Pulmonary artery endothelial cell (primary cell): ENCODE measurements around the gene MRPL24. TPM values are rescaled to one million over a fixed set of nuclear protein-coding genes. Genes with fewer than 3 reads are reported as not detected.
"Not testable (repeated sequence)": the region's sequence is repeated elsewhere in the genome, so short reads cannot be mapped to it uniquely, and the experiment has no call there.

ENCODE experiments used
- DNase-seq: peaks from one replicate; pipeline ENCODE4 v3.0.0-alpha.2; 2011; ENCODE audit warnings: low read depth, low spot score
- total RNA-seq: library from RNA; depleted of rRNA; stranded (reverse); fragments of >200 nt; gene quantifications from 2 replicates; pipeline ENCODE4 v1.2.3, GENCODE V29; 2014

The MRPL24 gene
- 56.2 and 66.9 TPM in 2 replicates for total RNA-seq

- peak; percentile 99 for DNase-seq
Observed at GRCh38 chr1:156740741-156741480, at the start of gene MRPL24. MRPL24 (minus strand) TSS chr1:156741088; CDS start chr1:156738704, 2,384 bp downstream.

GRCh38 chr1:156789621-156790318 lies 48.9 kb upstream of the MRPL24 start:
- no peak for DNase-seq

DNA sequence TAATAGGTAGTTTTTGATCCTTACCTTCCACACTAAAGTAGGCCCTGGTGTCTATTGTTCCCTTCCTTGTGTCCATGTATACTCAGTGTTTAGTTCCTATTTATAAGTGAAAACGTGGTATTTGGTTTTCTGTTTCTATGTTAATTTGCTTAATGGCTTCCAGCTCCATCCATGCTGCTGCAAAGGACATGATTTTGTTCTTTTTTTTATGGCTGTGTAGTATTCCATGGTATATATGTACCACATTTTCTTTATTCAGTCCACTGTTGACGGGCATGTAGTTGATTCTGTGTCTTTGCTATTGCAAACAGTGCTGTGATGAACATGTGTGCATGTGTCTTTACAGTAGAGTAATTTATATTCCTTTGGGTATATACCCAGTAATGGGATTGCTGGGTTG lies 47.2 kb upstream of the MRPL24 start:
- no peak for DNase-seq

- no peak for DNase-seq
Observed at GRCh38 chr1:156786640-156787039, 45.8 kb upstream of the MRPL24 start.

GRCh38 chr1:156785458-156785857 lies 44.6 kb upstream of the MRPL24 start:
- DNase-seq = no peak

DNA sequence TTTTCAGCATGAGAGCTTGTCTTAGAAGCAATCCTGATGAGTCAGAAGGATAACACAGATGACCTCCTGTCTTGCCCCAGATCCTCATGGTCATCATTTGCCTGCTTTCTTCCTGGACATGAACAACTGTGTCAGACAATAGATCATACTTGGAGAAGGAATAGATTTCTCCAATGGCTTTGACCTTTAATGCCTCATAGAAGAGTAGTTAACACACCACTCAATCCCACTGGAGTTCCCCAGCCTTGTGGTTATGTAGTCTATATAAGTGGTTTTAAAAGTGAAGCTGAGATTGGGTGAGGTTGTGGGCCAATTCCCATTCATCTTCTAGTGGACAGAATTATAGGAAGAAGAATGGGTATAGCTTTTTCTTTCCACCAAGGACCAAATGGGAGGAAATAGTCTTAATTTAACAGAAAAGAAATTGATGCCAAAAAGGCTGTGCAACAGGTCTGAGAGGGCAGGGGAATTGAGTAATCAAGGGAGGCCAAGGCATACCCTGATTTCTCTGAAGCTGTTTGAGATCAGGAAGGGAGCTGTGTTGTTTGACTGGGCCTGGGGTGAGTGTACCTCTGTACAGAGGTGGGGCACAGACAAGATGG lies 40.8 kb upstream of the MRPL24 start:
- DNase-seq = no peak

GRCh38 chr1:156777573-156777972 lies 36.7 kb upstream of the MRPL24 start:
- DNase-seq = no peak

DNA sequence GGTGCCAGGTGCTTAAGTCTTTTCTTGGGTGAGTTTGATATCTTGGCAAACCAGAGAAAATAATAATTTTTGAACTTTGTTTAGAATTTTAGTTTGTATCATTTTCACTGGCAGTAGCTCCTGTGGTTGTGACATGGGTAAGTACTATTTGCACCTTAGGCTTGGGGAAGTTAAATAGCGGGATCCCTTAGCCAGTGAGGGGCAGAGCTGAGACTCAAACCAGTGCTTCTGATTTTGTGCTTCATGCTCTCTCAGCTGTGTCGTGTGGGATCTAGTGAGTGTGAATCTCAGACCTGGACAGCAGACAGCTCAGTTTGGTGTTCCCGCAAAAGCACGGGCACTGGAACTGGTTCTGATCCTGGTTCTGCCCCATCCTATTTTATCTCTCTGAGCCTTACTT lies 36.1 kb upstream of the MRPL24 start:
- no peak for DNase-seq

DNA sequence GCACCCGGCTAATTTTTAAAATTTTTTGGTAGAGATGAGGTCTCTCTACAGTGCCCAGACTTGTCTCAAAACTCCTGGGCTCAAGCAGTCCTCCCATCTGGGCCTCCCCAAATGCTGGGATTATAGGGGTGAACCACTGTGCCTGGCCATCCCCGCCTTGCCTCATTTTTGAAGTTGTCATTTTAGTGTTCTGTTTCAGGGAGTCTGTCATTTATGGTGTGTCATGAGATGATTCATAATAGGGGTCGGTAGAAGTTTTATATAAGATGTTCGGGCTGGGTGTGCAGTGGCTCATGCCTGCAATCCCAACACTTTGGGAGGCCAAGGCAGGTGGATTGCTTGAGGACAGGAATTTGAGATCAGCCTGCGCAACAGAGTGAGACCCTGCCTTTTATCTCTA lies 34.9 kb upstream of the MRPL24 start:
- no peak for DNase-seq

DNA sequence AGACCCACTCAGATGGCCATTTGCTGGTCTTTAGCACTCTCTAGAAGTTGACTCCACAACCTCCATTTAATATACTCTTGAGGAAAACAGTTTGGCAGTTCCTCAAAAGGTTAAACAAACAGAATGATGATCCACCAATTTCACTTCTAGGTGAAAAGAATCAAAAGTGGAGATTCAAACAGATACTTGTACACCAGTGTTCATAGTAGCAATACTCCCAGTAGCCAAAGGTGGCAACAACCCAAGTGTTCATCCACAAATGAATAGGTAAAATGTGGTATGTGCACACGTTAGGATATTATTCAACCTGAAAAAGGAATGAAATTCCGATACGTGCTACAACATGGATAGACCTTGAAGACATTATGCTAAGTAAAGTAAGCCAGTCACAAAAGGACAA lies 32.7 kb upstream of the MRPL24 start:
- DNase-seq = no peak

- DNase-seq = no peak
Observed at GRCh38 chr1:156772728-156773497, 32.0 kb upstream of the MRPL24 start.

DNA sequence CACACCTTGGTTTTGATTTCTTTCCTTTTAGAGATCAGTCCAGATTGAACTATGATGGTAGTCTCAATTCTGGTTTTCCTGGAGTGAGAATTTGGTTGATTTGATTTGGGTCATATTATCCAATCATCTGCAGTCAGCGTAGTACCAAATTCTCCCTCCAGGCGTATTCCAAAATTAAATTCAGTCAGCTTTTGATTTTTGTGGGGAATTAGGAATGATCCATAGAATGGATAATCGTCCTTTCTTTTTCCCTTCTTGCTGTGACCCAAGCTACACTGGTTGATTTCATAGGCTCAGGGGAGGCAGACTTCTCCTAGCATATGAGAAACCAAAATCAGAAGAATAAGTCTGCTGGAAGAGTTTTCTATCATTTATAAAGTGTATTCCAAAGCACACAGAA lies 31.3 kb upstream of the MRPL24 start:
- DNase-seq = no peak

GRCh38 chr1:156768610-156769295 lies 27.9 kb upstream of the MRPL24 start:
- DNase-seq = no peak

DNA sequence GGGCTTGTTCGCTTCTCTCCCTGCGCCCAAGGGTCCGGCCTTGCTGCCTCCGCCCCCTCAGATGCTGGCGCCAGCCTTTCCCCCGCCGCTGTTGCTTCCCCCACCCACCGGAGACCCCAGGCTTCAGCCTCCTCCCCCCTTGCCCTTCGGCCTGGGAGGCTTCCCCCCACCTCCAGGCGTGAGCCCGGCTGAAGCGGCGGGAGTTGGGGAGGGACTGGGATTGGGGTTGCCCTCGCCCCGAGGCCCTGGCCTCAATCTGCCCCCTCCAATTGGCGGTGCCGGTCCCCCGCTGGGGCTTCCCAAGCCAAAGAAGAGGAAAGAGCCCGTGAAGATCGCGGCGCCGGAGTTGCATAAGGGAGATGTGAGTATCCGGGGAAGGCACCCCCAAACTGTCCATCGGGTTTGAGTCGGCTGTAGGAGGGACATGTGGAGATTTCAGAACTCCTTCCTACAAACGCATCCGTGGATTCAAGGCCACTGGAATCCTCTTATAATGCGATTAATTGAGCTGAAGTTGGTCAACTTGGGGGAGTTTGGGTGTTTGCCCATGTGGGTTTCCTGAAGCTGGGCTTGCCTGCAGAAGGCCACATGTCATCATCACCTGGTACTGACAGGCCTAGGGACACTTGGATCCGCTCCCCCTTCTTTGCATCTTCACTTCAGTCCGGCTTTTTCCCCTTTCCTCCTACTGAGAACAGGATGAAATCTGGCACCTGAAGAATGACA lies 27.2 kb upstream of the MRPL24 start:
- no peak for DNase-seq

DNA sequence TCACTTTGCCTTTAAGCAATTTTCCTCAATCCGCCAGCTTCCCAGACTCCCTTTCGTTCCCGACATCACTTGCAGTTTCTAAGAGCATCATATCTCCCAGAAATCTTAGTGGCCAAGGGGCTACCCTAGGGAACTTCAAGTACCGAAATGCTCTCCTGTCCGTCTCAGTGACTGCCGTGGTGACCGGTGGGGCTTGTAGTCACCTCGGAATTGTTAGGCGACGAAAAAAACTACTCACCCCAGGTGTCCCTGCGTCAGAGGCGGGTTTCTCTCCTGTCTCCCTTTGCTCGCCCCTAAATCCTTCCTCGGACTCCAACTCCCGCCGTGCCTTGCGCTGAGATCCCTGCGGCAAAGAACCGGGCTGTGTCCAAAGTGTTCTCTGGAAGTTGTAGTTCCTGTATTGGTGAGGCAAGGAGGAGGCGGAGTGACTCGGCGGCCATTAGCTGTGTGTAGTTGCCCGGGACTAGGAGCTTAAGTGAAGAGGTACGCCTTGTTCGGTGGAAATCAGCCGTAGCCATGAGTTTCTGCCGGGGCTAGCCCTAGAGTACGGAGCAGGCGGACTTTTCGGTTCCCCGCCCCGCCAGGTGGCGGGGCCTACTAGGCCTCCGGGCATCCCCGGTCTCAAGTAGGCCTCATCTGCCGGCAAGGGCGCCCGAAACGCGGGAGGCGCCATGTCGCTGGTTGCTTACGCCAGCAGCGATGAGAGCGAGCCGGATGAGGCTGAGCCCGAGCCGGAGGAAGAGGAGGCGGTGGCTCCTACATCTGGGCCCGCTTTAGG lies 26.4 kb upstream of the MRPL24 start, which contains the start of gene PRCC:
PRCC (plus strand) TSS at position 435 of the 778 bp plus-strand sequence; CDS start at position 672, 237 bp downstream.
- peak; percentile 100 for DNase-seq

DNA sequence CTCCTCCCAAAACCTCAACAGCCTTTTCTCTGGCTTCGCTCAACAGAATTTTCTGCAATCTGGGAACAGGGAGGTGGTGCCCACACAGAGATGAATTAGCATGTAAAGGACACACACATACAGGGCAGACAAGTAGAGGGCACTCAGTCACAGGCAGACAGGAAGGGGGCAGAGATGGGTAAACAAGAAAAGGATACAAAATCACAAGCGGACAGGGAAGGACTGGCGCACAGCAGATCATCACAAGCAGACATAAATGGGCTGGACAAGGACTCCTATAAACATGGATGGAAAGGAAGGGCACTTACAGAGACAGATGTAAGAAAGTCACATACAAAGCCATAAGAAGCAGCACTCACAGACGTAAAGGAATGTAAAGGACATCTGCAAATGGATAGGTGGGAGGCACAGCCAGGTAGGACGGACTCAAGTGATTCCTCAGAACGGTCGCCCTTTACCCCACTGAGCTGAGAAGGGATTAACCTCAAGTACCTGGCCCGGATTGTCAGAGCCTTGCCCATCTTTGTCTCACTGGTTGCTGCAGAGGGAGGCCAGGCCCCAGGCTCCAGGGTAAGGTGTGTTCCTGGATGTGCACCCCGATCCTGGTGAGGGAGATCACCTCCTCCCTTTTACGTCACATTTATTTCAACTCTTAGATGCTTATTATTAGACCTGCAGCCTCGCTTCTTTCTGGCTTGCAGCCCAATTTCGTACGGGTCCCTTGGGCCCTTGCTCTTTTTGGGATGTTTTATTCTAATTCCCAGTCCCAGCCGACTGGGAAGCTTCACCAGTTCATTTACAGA lies 25.6 kb upstream of the MRPL24 start:
- no peak for DNase-seq

DNA sequence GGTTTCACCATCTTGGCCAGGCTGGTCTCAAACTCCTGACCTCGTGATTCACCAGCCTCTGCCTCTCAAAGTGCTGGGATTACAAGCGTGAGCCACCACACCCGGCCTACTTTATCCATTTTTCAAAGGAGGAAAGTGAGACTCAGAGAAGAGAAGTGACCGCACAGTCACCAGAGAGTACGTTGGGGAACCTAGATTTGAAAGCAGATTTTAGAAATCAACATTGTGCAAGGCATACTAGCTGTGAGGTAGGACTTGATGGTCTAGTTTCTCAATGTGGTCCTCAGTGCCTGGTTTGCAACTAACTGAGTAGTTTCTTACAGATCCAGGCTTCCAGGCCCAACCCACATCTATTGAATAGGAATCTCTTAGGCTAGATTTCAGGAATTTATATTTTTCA lies 24.8 kb upstream of the MRPL24 start:
- DNase-seq = no peak

DNA sequence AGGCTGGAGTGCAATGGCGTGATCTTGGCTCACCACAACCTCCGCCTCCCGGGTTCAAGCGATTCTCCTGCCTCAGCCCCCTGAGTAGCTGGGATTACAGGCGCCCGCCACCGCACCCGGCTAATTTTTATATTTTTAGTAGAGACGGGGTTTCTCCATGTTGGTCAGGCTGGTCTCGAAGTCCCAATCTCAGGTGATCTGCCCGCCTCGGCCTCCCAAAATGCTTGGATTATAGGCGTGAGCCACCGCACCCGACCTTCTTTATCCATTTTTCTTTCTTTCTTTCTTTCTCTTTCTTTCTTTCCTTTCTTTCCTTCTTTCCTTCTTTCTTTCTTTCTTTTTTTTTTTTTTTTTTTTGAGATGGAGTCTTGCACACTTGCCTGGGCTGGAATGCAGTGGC lies 24.2 kb upstream of the MRPL24 start:
- DNase-seq = not testable (repeated sequence)

- DNase-seq = no peak
Observed at GRCh38 chr1:156760796-156761104, 19.9 kb upstream of the MRPL24 start.
